ENCODE results near the gene ATN1. TPM values are rescaled to one million over a fixed set of nuclear protein-coding genes. Genes with fewer than 3 reads are reported as not detected.
A peak's percentile ranks its signal among the peaks of the same experiment; 100 is the strongest.

Gene ATN1
- total and polyA plus RNA-seq, 9 of the 15 experiments (the other 6 are each of a cell fraction or from before 2014, with no cell fraction given): 0.15 to 49.8 (median 2.7) TPM

GRCh38 chr12:6936636-6937480 lies 9.1 kb downstream of the ATN1 start (continued):
- TF ChIP-seq REST (IDR thresholded peaks at IDR 0.05; ENCODE audit: borderline replicate concordance) (no peak), REST (CRISPR knock-in tag; IDR thresholded peaks at IDR 0.05; ENCODE audit: low read depth) (no peak), ZBTB7A (IDR thresholded peaks at IDR 0.05; ENCODE audit: borderline replicate concordance, control insufficient read depth, low read depth, low read length) (peak; percentile 48; the same call in 1 of the 2 replicates), POLR2AphosphoS2 (IDR thresholded peaks at IDR 0.05; ENCODE audit: low read length) (no peak), BHLHE40 (IDR thresholded peaks at IDR 0.05; ENCODE audit: low read length) (no peak), SUPT5H (IDR thresholded peaks at IDR 0.05) (0 out of 2 replicates have a peak, but pooled peaks have one; percentile 26), ZEB2 (IDR thresholded peaks at IDR 0.05) (0 out of 2 replicates have a peak, but pooled peaks have one; percentile 14), CBX1 (IDR thresholded peaks at IDR 0.05; ENCODE audit: low read depth) (0 out of 2 replicates have a peak, but pooled peaks have one; percentile 1)

Measured in K562 (cell line).